Keratinocyte (primary cell): ENCODE data around the gene MCF2L2.

Experiments
- CTCF ChIP-seq, 3 experiments: IDR thresholded peaks in 1 of 3; conservative IDR thresholded peaks in 1 of 3; optimal IDR thresholded peaks in 1 of 3; 2 replicates in 2 of 3; 3 replicates in 1 of 3; pipeline versions ENCODE3 to v1.5.1; 2011; ENCODE audit warnings: low read length in 3 of 3, mild to moderate bottlenecking in 3 of 3, moderate library complexity in 2 of 3, control low read depth in 1 of 3, inconsistent platforms in 1 of 3; ENCODE audit not compliant: insufficient read depth in 2 of 3; ENCODE audit errors: extremely low read depth in 1 of 3
- EZH2 ChIP-seq: IDR thresholded peaks from one replicate; pipeline ENCODE4 v1.6.1; 2012; ENCODE audit warnings: inconsistent platforms, mild to moderate bottlenecking, low read length, moderate library complexity

- TF ChIP-seq CTCF (optimal IDR thresholded peaks at IDR 0.05 in 1 of 3, IDR thresholded peaks at IDR 0.05 in 1 of 3, conservative IDR thresholded peaks at IDR 0.05 in 1 of 3; ENCODE audit: extremely low read depth in 1 of 3, insufficient read depth in 2 of 3, low read length in 3 of 3), result no peak
- TF ChIP-seq EZH2, result no peak
Measured at GRCh38 chr3:183339461-183340086, 88.8 kb downstream of the MCF2L2 start.
